ENCODE measurements around the gene SLC23A2. TPM values are rescaled to one million over a fixed set of nuclear protein-coding genes. Genes with fewer than 3 reads are reported as not detected.

Gene SLC23A2
- total RNA-seq, 2 experiments from 2014 or later, result 18.1 to 20.6 TPM

DNA sequence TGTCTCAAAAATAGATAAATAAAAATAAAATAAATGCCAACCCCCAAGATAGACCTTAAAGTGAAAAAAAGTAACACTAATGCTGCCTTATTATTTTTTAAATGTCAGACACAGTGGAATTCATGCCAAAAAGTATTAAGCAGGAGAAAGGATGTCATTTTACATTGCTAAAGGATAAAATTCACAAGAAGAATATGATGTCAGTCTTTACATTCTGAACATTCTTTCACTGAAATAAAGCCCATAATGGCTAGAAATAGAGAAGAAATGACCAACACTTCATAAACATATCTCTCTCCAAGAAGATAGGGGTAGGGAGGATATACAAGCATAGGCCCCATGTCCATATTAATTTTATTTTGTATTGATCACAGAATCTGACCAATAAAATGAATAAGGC is 47.4 kb downstream of the SLC23A2 start:
- Mint-ChIP-seq H3K27ac (no peak overlapping the region), H3K9me3 (peaks cover 4% of the 10 kb centered on the region), H3K4me3 (no peak overlapping the region), H3K36me3 (ENCODE audit: low read depth) (peaks cover 11% of the 10 kb centered on the region), H3K4me1 (peaks cover 22% of the 10 kb centered on the region), H3K27me3 (no peaks in the 10 kb centered on the region)
- ChIA-PET POLR2A (no interaction called here), CTCF (no interaction called here)
- no peak for DNase-seq

DNA sequence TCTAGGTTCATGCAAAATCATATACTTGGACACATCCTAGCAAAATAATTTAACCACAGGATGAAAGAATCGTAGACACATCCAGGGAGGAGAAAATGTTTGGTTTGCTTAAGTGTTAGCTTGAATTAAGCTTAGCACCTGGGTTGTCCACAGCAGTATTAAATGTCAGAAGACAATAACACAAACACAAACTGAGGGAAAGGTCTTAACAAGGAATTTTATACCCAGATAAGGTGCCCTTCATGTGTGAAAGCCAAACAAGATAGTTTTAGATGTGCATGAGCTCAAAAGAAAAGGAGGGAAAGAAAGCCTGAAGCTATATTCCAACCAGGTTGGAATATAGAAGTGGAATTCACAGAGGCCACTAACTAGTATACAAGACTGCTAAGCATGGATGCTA is 49.1 kb downstream of the SLC23A2 start:
- DNase-seq, result no peak
- POLR2A ChIA-PET, result no interaction called here
- peaks cover 25% of the 10 kb centered on the region for H3K4me1 Mint-ChIP-seq
- CTCF ChIA-PET, result interaction anchor here (0.6 kb wide), 1 partner anchor 141 kb away, joined by 3 read pairs; no protein-coding TSS in a partner anchor
- H3K27ac Mint-ChIP-seq, result no peak overlapping the region
- no peak overlapping the region for H3K4me3 Mint-ChIP-seq
- no peaks in the 10 kb centered on the region for H3K27me3 Mint-ChIP-seq
- H3K36me3 Mint-ChIP-seq (ENCODE audit: low read depth), result peaks cover 11% of the 10 kb centered on the region
- H3K9me3 Mint-ChIP-seq, result peaks cover 4% of the 10 kb centered on the region

DNA sequence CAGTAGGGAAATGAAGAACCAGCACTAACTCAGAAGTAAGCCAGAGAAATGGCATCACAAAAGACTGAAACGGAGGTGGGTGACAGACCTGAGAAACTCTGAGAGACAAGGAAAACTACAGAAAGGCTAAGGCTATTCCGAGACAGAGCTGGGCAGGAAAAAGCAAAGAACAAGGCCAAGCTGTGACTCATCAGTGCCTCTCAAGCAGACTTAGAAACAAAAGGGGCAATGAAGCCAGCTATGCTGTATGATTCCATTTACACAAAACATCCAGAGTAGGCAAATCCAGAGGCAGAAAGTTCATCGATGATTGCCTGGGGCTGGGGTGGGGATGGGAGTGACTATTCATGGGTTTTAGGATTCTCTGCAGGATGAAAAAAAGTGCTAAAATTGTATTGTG is 50.0 kb downstream of the SLC23A2 start:
- Mint-ChIP-seq H3K27me3 (no peaks in the 10 kb centered on the region), H3K36me3 (ENCODE audit: low read depth) (peaks cover 11% of the 10 kb centered on the region), H3K4me3 (no peak overlapping the region), H3K27ac (no peak overlapping the region), H3K9me3 (peaks cover 4% of the 10 kb centered on the region), H3K4me1 (peaks cover 26% of the 10 kb centered on the region)
- CTCF ChIA-PET, result no interaction called here
- POLR2A ChIA-PET, result no interaction called here
- no peak for DNase-seq

- no peak overlapping the region for H3K4me3 Mint-ChIP-seq
- peaks cover 23% of the 10 kb centered on the region for H3K4me1 Mint-ChIP-seq
- no peaks in the 10 kb centered on the region for H3K27me3 Mint-ChIP-seq
- DNase-seq, result no peak
- POLR2A ChIA-PET, result no interaction called here
- CTCF ChIA-PET, result interaction anchor here (0.8 kb wide), 1 partner anchor 45 kb away, joined by 3 read pairs; no protein-coding TSS in a partner anchor
- H3K9me3 Mint-ChIP-seq, result peaks cover 4% of the 10 kb centered on the region
- no peak overlapping the region for H3K27ac Mint-ChIP-seq
- H3K36me3 Mint-ChIP-seq (ENCODE audit: low read depth), result peaks cover 11% of the 10 kb centered on the region
Observed at GRCh38 chr20:4950841-4951240, 50.5 kb downstream of the SLC23A2 start.

DNA sequence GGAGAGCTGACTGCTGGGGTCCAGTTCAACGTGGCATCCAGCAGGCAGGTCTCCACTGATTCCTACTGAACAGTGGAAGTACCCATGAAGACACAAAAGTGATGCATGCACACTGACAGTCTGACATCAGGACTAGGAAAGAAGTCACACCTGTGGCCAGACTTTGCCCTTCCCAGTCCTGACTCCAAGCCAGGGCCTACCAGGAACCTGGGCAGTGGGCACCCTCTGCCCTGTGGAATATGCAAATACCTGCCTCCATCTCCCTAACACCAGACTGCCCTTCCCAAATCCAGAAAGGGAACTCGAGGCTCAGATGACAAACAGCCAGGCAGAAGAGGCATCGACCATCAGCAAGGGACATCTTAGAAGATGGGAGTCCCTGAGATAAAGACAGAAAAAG is 50.9 kb downstream of the SLC23A2 start:
- H3K36me3 Mint-ChIP-seq (ENCODE audit: low read depth), result peaks cover 11% of the 10 kb centered on the region
- CTCF ChIA-PET, result interaction anchor here (0.7 to 0.8 kb wide), 2 partner anchors 16 to 45 kb away, joined by 3 read pairs; no protein-coding TSS in a partner anchor
- POLR2A ChIA-PET, result no interaction called here

GRCh38 chr20:4949833-4950178 is 51.5 kb downstream of the SLC23A2 start:
- ChIA-PET CTCF (interaction anchor here (0.6 to 0.8 kb wide), 3 partner anchors 17 to 216 kb away, joined by 3 to 4 read pairs (median 3); no protein-coding TSS in a partner anchor), POLR2A (no interaction called here)
- Mint-ChIP-seq H3K4me3 (peak overlapping the region; percentile 2), H3K27me3 (no peaks in the 10 kb centered on the region), H3K4me1 (peaks cover 23% of the 10 kb centered on the region), H3K9me3 (peaks cover 4% of the 10 kb centered on the region), H3K27ac (no peak overlapping the region), H3K36me3 (ENCODE audit: low read depth) (peaks cover 11% of the 10 kb centered on the region)
- peak; percentile 37 for DNase-seq

More for the DNA sequence above, 50.9 kb downstream of the SLC23A2 start:
- Mint-ChIP-seq H3K4me3 (no peak overlapping the region), H3K27ac (no peak overlapping the region), H3K9me3 (peaks cover 4% of the 10 kb centered on the region), H3K27me3 (no peaks in the 10 kb centered on the region), H3K4me1 (peaks cover 23% of the 10 kb centered on the region)
- DNase-seq, result no peak

DNA sequence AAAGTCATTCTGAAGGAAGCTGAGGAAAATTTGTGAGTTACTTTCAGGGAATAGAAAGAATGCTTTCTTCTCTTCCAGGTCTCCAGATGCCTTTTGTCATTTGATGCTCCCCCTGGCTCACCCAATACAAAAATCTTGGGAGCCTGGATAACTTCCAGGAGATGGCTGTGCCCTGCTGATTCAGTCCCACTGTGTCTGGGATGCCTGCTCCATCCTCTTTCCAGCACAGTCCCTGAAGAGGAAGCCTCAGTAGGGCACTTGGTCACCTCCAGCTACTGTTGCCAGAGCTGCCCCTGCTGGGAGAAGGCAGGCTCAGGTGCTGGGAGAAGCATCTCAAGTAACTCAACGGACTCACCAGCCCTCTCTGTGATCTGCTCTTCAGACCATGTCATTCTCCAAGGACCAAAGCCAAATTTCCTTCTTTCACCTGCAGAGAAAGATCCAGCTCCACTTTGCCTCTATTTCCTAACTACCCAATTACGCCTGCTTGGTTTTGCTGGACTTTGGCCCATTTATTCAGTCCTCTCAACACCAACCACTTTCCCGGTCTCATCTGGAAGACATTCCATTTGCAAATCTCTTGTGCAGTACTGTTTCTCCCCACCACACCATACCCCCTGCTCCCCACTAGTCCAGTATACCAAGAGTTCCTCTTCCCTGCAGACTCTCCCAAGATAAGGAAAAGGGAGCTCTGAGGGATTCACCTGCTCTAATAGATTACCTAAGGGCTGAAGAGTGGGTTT is 53.3 kb downstream of the SLC23A2 start:
- ChIA-PET CTCF (interaction anchor here (0.6 to 1.3 kb wide), 3 partner anchors 107 to 367 kb away, joined by 3 to 4 read pairs (median 3); no protein-coding TSS in a partner anchor), POLR2A (no interaction called here)
- no peak for DNase-seq
- Mint-ChIP-seq H3K27ac (no peak overlapping the region), H3K9me3 (peaks cover 4% of the 10 kb centered on the region), H3K4me1 (peaks cover 23% of the 10 kb centered on the region), H3K27me3 (no peaks in the 10 kb centered on the region), H3K36me3 (ENCODE audit: low read depth) (peaks cover 8% of the 10 kb centered on the region), H3K4me3 (no peak overlapping the region)

DNA sequence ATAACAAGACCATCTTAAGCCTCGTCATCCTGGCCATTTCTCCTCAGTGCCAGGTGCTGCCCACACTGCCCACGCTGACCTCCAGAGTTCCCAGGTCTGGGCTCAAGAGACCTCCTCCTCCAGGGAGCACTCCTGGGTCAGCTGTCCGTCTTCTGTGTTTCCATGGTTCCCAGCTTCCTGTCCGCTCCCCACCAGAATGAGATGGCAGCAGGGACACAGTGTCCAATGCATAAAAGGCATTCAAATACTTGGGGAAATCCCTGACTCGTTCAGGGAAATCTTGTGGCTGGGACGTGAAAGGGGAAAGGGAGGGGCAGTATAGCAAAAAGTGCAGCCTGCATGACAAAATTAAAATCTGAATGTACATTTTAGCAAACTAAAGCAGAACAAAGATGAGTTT is 54.3 kb downstream of the SLC23A2 start:
- H3K4me1 Mint-ChIP-seq, result peaks cover 30% of the 10 kb centered on the region
- no peaks in the 10 kb centered on the region for H3K9me3 Mint-ChIP-seq
- no peak overlapping the region for H3K4me3 Mint-ChIP-seq
- no peak for DNase-seq
- POLR2A ChIA-PET, result no interaction called here
- CTCF ChIA-PET, result interaction anchor here (1.3 kb wide), 1 partner anchor 108 kb away, joined by 4 read pairs; no protein-coding TSS in a partner anchor
- H3K27me3 Mint-ChIP-seq, result no peaks in the 10 kb centered on the region
- H3K27ac Mint-ChIP-seq, result no peak overlapping the region
- H3K36me3 Mint-ChIP-seq (ENCODE audit: low read depth), result peaks cover 4% of the 10 kb centered on the region

- CTCF ChIA-PET, result no interaction called here
- Mint-ChIP-seq H3K4me3 (no peak overlapping the region), H3K27ac (no peak overlapping the region), H3K27me3 (no peaks in the 10 kb centered on the region), H3K4me1 (peaks cover 32% of the 10 kb centered on the region), H3K36me3 (ENCODE audit: low read depth) (peaks cover 3% of the 10 kb centered on the region), H3K9me3 (no peaks in the 10 kb centered on the region)
- POLR2A ChIA-PET, result no interaction called here
- DNase-seq, result no peak
Observed at GRCh38 chr20:4946585-4946984, 54.7 kb downstream of the SLC23A2 start.

GRCh38 chr20:4944518-4945313 is 56.6 kb downstream of the SLC23A2 start:
- Mint-ChIP-seq H3K4me3 (no peak overlapping the region), H3K27me3 (no peaks in the 10 kb centered on the region), H3K4me1 (peaks cover 24% of the 10 kb centered on the region), H3K36me3 (ENCODE audit: low read depth) (no peaks in the 10 kb centered on the region), H3K27ac (no peak overlapping the region), H3K9me3 (no peaks in the 10 kb centered on the region)
- POLR2A ChIA-PET, result no interaction called here
- no peak for DNase-seq
- CTCF ChIA-PET, result interaction anchor here (1.1 to 1.7 kb wide), 2 partner anchors 11 to 17 kb away, joined by 3 to 4 read pairs; no protein-coding TSS in a partner anchor

GRCh38 chr20:4942331-4942730 is 59.0 kb downstream of the SLC23A2 start:
- peaks cover 14% of the 10 kb centered on the region for H3K4me1 Mint-ChIP-seq
- ChIA-PET CTCF (interaction anchor here (0.6 kb wide), 1 partner anchor 825 kb away, joined by 3 read pairs; no protein-coding TSS in a partner anchor), POLR2A (no interaction called here)
- H3K27ac Mint-ChIP-seq, result no peak overlapping the region
- H3K36me3 Mint-ChIP-seq (ENCODE audit: low read depth), result no peaks in the 10 kb centered on the region
- H3K9me3 Mint-ChIP-seq, result no peaks in the 10 kb centered on the region
- H3K27me3 Mint-ChIP-seq, result no peaks in the 10 kb centered on the region
- no peak overlapping the region for H3K4me3 Mint-ChIP-seq
- DNase-seq, result no peak

DNA sequence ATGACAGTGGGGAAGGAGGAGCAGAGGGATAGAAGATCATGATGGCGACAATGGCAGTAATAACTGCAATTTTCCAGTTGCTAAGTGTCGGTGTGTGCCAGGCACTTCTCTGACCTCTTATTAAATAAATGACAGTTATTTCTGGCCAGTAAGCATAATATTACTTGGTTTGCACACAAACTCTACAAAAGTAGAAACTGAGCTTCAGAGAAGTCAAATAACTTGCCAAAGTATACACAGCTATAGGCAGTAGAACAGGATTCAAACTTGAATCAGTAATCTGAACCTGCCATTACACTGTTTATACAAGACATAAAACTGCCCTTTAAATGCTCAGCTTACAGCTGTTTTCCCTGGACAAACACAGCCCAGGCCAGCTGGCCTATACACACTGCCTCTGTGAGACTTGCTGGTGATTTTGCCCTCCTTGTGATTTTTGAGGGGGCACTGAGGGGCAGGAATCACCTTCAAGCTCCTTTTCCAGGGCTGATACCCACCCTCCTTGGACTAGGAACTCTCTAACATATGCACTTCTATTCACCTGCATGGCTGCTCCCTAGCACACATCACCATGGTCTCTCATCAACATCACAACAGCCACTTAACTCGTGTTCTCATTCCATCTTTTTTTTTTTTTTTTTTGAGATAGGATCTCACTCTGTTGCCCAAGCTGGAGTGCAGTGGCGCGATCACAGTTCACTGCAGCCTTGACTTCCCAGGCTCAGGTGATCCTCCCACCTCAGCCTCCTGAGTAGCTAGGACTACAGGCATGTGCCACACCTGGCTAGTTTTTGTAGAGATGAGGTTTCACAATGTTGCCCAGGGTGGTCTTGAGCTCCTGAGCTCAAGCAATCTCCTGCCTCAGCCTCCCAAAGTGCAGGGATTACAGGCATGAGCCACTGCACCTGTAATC is 63.6 kb downstream of the SLC23A2 start:
- no peaks in the 10 kb centered on the region for H3K27me3 Mint-ChIP-seq
- ChIA-PET POLR2A (interaction anchor here (0.7 kb wide), 1 partner anchor 224 kb away, joined by 3 read pairs; no protein-coding TSS in a partner anchor), CTCF (no interaction called here)
- H3K27ac Mint-ChIP-seq, result no peak overlapping the region
- peaks cover 8% of the 10 kb centered on the region for H3K4me1 Mint-ChIP-seq
- DNase-seq, result no peak
- no peak overlapping the region for H3K4me3 Mint-ChIP-seq
- H3K9me3 Mint-ChIP-seq, result no peaks in the 10 kb centered on the region
- H3K36me3 Mint-ChIP-seq (ENCODE audit: low read depth), result no peaks in the 10 kb centered on the region
